OCI-LY1 (cell line): Measurements from ENCODE around the gene MRPS11.

Experiments
- H2AFZ ChIP-seq: fragments of 200-600 bp; sonication (generic), shearing (Covaris generic); 2 replicates; pipeline ENCODE4 v1.6.0; 2014; ENCODE audit warnings: antibody characterized with exemption, mild to moderate bottlenecking, low read length
- H3F3A ChIP-seq: fragments of 200-600 bp; sonication (generic), shearing (Covaris generic); 2 replicates; pipeline ENCODE4 v1.6.0; 2014; ENCODE audit warnings: mild to moderate bottlenecking, antibody characterized with exemption, low read length, moderate library complexity; ENCODE audit not compliant: insufficient read depth
- H3K27ac ChIP-seq: fragments of 200-600 bp; sonication (generic); 2 replicates; pipeline ENCODE4 v1.5.1; 2014; ENCODE audit warnings: low read length, mixed run types, mild to moderate bottlenecking, low read depth; ENCODE audit not compliant: poor library complexity, severe bottlenecking
- H3K27me3 ChIP-seq: fragments of 200-600 bp; sonication (generic); 2 replicates; pipeline ENCODE4 v1.6.0; 2014; ENCODE audit warnings: antibody characterized with exemption, mild to moderate bottlenecking, low read length, moderate library complexity; ENCODE audit not compliant: insufficient read depth
- H3K36me3 ChIP-seq: fragments of 200-600 bp; sonication (generic); 2 replicates; pipeline ENCODE4 v1.6.1; 2014; ENCODE audit warnings: mild to moderate bottlenecking, antibody characterized with exemption, low read length, moderate library complexity, mixed read lengths; ENCODE audit not compliant: insufficient read depth
- H3K4me1 ChIP-seq: fragments of 200-600 bp; sonication (generic); 2 replicates; pipeline ENCODE4 v1.5.1; 2014; ENCODE audit warnings: mild to moderate bottlenecking, low read length, moderate library complexity; ENCODE audit not compliant: insufficient read depth, severe bottlenecking
- H3K4me2 ChIP-seq: fragments of 200-600 bp; sonication (generic), shearing (Covaris generic); 2 replicates; pipeline ENCODE4 v1.6.1; 2014; ENCODE audit warnings: low read length
- H3K4me3 ChIP-seq: fragments of 200-600 bp; sonication (generic); 2 replicates; pipeline ENCODE4 v1.5.1; 2014; ENCODE audit warnings: low read length, low read depth, mild to moderate bottlenecking, mixed read lengths; ENCODE audit not compliant: poor library complexity, severe bottlenecking
- H3K79me2 ChIP-seq: fragments of 200-600 bp; shearing (Covaris generic); 2 replicates; pipeline ENCODE4 v1.6.1; 2016; ENCODE audit warnings: mixed run types, low read length, mixed read lengths; ENCODE audit not compliant: insufficient read depth
- H3K9ac ChIP-seq: fragments of 200-600 bp; sonication (generic), shearing (Covaris generic); 2 replicates; pipeline ENCODE4 v1.6.1; 2014; ENCODE audit warnings: mild to moderate bottlenecking, low read length, mixed read lengths
- H3K9me2 ChIP-seq: fragments of 200-600 bp; sonication (generic), shearing (Covaris generic); 2 replicates; pipeline ENCODE4 v1.6.1; 2014; ENCODE audit warnings: low read depth, mild to moderate bottlenecking, low read length, mixed read lengths
- H3K9me3 ChIP-seq: fragments of 200-600 bp; shearing (Covaris generic); 2 replicates; pipeline ENCODE4 v1.6.1; 2014; ENCODE audit warnings: low read length, mixed read lengths
- H4K20me1 ChIP-seq: fragments of 200-600 bp; sonication (generic), shearing (Covaris generic); 2 replicates; pipeline ENCODE4 v1.6.0; 2016; ENCODE audit warnings: mild to moderate bottlenecking, low read length; ENCODE audit not compliant: insufficient read depth
- CTCF ChIP-seq: fragments of 200-600 bp; sonication (generic), shearing (Covaris generic); IDR thresholded peaks from 2 replicates; pipeline ENCODE4 v1.5.1; 2017; ENCODE audit warnings: mild to moderate bottlenecking, antibody characterized with exemption, low read length, moderate library complexity, mixed read lengths
- EZH2 ChIP-seq: fragments of 200-600 bp; sonication (generic), shearing (Covaris generic); IDR thresholded peaks from 2 replicates; pipeline ENCODE4 v1.8.0; 2017; ENCODE audit warnings: borderline replicate concordance, mixed run types, mild to moderate bottlenecking, antibody characterized with exemption, low read length, moderate library complexity, mixed read lengths

Gene MRPS11

GRCh38 chr15:88438181-88438580 is 29.3 kb upstream of the MRPS11 start:
- no peaks in the 10 kb centered on the region; the same call in 1 of the 2 replicates for H3K27me3 ChIP-seq
- H3K9me3 ChIP-seq, result no peaks in the 10 kb centered on the region
- H4K20me1 ChIP-seq, result no peaks in the 10 kb centered on the region
- H3K4me3 ChIP-seq, result no peak overlapping the region
- H3K4me2 ChIP-seq, result no peak overlapping the region
- H3K4me1 ChIP-seq, result no peaks in the 10 kb centered on the region
- no peaks in the 10 kb centered on the region for H3F3A ChIP-seq
- no peak for TF ChIP-seq CTCF
- no peak for TF ChIP-seq EZH2
- no peak overlapping the region for H3K9ac ChIP-seq
- no peaks in the 10 kb centered on the region for H3K9me2 ChIP-seq
- H3K36me3 ChIP-seq, result no peaks in the 10 kb centered on the region
- H2AFZ ChIP-seq, result no peak overlapping the region
- no peak overlapping the region for H3K27ac ChIP-seq
- H3K79me2 ChIP-seq, result no peaks in the 10 kb centered on the region

GRCh38 chr15:88440021-88440420 is 27.5 kb upstream of the MRPS11 start:
- H3K9ac ChIP-seq, result no peak overlapping the region
- H3K9me3 ChIP-seq, result no peaks in the 10 kb centered on the region
- no peaks in the 10 kb centered on the region; the same call in 1 of the 2 replicates for H3K36me3 ChIP-seq
- no peak overlapping the region for H2AFZ ChIP-seq
- no peaks in the 10 kb centered on the region; the same call in 1 of the 2 replicates for H3K27me3 ChIP-seq
- no peaks in the 10 kb centered on the region for H3F3A ChIP-seq
- H3K4me1 ChIP-seq, result no peaks in the 10 kb centered on the region
- no peak for TF ChIP-seq EZH2
- TF ChIP-seq CTCF, result no peak
- no peaks in the 10 kb centered on the region for H4K20me1 ChIP-seq
- no peaks in the 10 kb centered on the region for H3K79me2 ChIP-seq
- H3K4me3 ChIP-seq, result no peak overlapping the region
- no peak overlapping the region for H3K27ac ChIP-seq
- no peaks in the 10 kb centered on the region for H3K9me2 ChIP-seq
- H3K4me2 ChIP-seq, result no peak overlapping the region

- no peaks in the 10 kb centered on the region for H4K20me1 ChIP-seq
- H3F3A ChIP-seq, result no peaks in the 10 kb centered on the region
- H3K27ac ChIP-seq, result no peak overlapping the region
- H3K79me2 ChIP-seq, result no peaks in the 10 kb centered on the region
- no peaks in the 10 kb centered on the region for H3K4me1 ChIP-seq
- H3K27me3 ChIP-seq, result no peaks in the 10 kb centered on the region; the same call in 1 of the 2 replicates
- no peaks in the 10 kb centered on the region for H3K9me2 ChIP-seq
- H2AFZ ChIP-seq, result no peak overlapping the region
- no peaks in the 10 kb centered on the region; the same call in 1 of the 2 replicates for H3K36me3 ChIP-seq
- no peak overlapping the region for H3K9ac ChIP-seq
- H3K4me2 ChIP-seq, result no peak overlapping the region
- H3K9me3 ChIP-seq, result no peaks in the 10 kb centered on the region
- no peak for TF ChIP-seq EZH2
- no peak for TF ChIP-seq CTCF
- no peak overlapping the region for H3K4me3 ChIP-seq
Observed at GRCh38 chr15:88441076-88441730, 26.3 kb upstream of the MRPS11 start.
